ENCODE data around the gene CAB39.

Gene CAB39

DNA sequence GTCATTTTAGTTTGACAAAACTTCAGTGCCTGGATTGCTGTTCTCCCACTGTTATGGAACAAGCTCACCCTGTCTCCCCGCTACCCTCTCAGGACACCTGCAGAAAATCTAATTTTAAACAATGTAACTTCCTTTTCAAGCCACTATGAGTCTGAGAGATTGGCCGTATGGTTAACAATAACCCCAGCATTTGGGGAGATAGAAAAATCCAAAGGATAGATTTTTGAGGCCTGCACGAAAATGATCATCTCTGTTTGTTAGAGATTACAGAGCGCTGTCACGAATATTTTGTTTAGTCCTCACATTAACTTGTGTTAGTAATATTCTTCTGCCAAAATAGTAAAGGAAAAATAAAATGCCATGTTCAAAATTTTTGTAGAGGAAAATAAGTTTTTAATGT is 24.7 kb downstream of the CAB39 start:
- no peak for DNase-seq
- Histone ChIP-seq H3K36me3 (ENCODE audit: insufficient read depth, low read length) (peaks cover 20% of the 10 kb centered on the region), H4K20me1 (ENCODE audit: insufficient read depth, low read length) (peaks cover 51% of the 10 kb centered on the region)

GRCh38 chr2:230737791-230738226 is 25.2 kb downstream of the CAB39 start:
- H3K36me3 ChIP-seq (ENCODE audit: insufficient read depth, low read length) = peaks cover 20% of the 10 kb centered on the region
- no peaks in the 10 kb centered on the region for H3K4me1 ChIP-seq (ENCODE audit: insufficient read depth, low read length)
- H3K4me3 ChIP-seq (ENCODE audit: low read depth in 1 of 2, low read length in 2 of 2) = no peak overlapping the region
- H3K27ac ChIP-seq (ENCODE audit: low read length) = no peak overlapping the region
- no peak for TF ChIP-seq EZH2 (IDR thresholded peaks at IDR 0.05; ENCODE audit: borderline replicate concordance, low read depth, low read length, severe bottlenecking)
- ATAC-seq (ENCODE audit: insufficient read depth, low read depth) (no peak), DNase-seq (no peak)
- no peaks in the 10 kb centered on the region for H3K9me3 ChIP-seq (ENCODE audit: insufficient read depth, low read length, severe bottlenecking)
- H4K20me1 ChIP-seq (ENCODE audit: insufficient read depth, low read length) = peaks cover 53% of the 10 kb centered on the region
- no peak overlapping the region for H3K4me2 ChIP-seq (ENCODE audit: insufficient read depth, low read length)
- no peaks in the 10 kb centered on the region for H3K27me3 ChIP-seq (ENCODE audit: insufficient read depth, low read length, poor library complexity)
- H3K9ac ChIP-seq (ENCODE audit: low read depth, low read length) = no peak overlapping the region
- H2AFZ ChIP-seq (ENCODE audit: low read depth, low read length) = no peak overlapping the region
- H3K79me2 ChIP-seq (ENCODE audit: insufficient read depth, low read length) = peaks cover 94% of the 10 kb centered on the region

More for the DNA sequence above, 24.7 kb downstream of the CAB39 start:
- H3K4me1 ChIP-seq (ENCODE audit: insufficient read depth, low read length) = no peaks in the 10 kb centered on the region
- no peaks in the 10 kb centered on the region for H3K9me3 ChIP-seq (ENCODE audit: insufficient read depth, low read length, severe bottlenecking)
- H3K9ac ChIP-seq (ENCODE audit: low read depth, low read length) = no peak overlapping the region
- no peak overlapping the region for H3K4me3 ChIP-seq (ENCODE audit: low read depth in 1 of 2, low read length in 2 of 2)
- H2AFZ ChIP-seq (ENCODE audit: low read depth, low read length) = no peak overlapping the region
- H3K27ac ChIP-seq (ENCODE audit: low read length) = no peak overlapping the region
- no peak for TF ChIP-seq EZH2 (IDR thresholded peaks at IDR 0.05; ENCODE audit: borderline replicate concordance, low read depth, low read length, severe bottlenecking)
- TF ChIP-seq CTCF (IDR thresholded peaks at IDR 0.05; ENCODE audit: borderline replicate concordance, extremely low read depth, low read length, poor library complexity, severe bottlenecking) = no peak
- no peak overlapping the region for H3K4me2 ChIP-seq (ENCODE audit: insufficient read depth, low read length)
- ATAC-seq (ENCODE audit: insufficient read depth, low read depth) = no peak
- peaks cover 95% of the 10 kb centered on the region for H3K79me2 ChIP-seq (ENCODE audit: insufficient read depth, low read length)
- H3K27me3 ChIP-seq (ENCODE audit: insufficient read depth, low read length, poor library complexity) = no peaks in the 10 kb centered on the region

DNA sequence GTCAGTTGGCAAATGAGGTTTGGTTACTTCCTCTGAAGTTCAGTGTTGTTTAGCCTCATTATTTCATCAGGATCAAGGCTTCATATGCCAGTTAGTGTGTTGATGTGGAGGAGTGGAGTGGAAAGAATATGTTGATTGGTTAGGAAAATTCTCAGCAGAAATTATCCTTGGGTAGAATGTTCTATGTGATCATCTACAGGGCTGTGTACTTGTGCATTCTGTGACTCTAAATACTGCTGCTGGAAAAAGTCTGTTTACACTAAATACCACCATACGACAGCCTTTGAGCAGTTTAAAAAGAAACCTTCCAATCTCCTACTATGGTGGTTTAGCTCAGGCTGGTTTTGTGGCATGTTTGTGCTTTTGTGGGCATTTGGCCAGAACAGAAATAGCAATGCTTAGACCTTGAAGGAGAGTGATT is 25.8 kb downstream of the CAB39 start:
- no peak overlapping the region for H2AFZ ChIP-seq (ENCODE audit: low read depth, low read length)
- DNase-seq (no peak), ATAC-seq (ENCODE audit: insufficient read depth, low read depth) (no peak; the same call in 2 of the 3 replicates)
- no peak overlapping the region for H3K4me3 ChIP-seq (ENCODE audit: low read depth in 1 of 2, low read length in 2 of 2)
- H3K79me2 ChIP-seq (ENCODE audit: insufficient read depth, low read length) = peaks cover 93% of the 10 kb centered on the region
- H3K9ac ChIP-seq (ENCODE audit: low read depth, low read length) = no peak overlapping the region
- no peak overlapping the region for H3K4me2 ChIP-seq (ENCODE audit: insufficient read depth, low read length)
- H3K9me3 ChIP-seq (ENCODE audit: insufficient read depth, low read length, severe bottlenecking) = no peaks in the 10 kb centered on the region
- H3K27me3 ChIP-seq (ENCODE audit: insufficient read depth, low read length, poor library complexity) = no peaks in the 10 kb centered on the region
- peaks cover 20% of the 10 kb centered on the region for H3K36me3 ChIP-seq (ENCODE audit: insufficient read depth, low read length)
- H4K20me1 ChIP-seq (ENCODE audit: insufficient read depth, low read length) = peaks cover 50% of the 10 kb centered on the region
- no peak for TF ChIP-seq CTCF (IDR thresholded peaks at IDR 0.05; ENCODE audit: borderline replicate concordance, extremely low read depth, low read length, poor library complexity, severe bottlenecking)
- TF ChIP-seq EZH2 (IDR thresholded peaks at IDR 0.05; ENCODE audit: borderline replicate concordance, low read depth, low read length, severe bottlenecking) = no peak
- no peaks in the 10 kb centered on the region for H3K4me1 ChIP-seq (ENCODE audit: insufficient read depth, low read length)
- no peak overlapping the region for H3K27ac ChIP-seq (ENCODE audit: low read length)

- no peaks in the 10 kb centered on the region for H3K9me3 ChIP-seq (ENCODE audit: insufficient read depth, low read length, severe bottlenecking)
- no peak overlapping the region for H3K4me2 ChIP-seq (ENCODE audit: insufficient read depth, low read length)
- H3K4me3 ChIP-seq (ENCODE audit: low read depth in 1 of 2, low read length in 2 of 2) = no peak overlapping the region
- ATAC-seq (ENCODE audit: insufficient read depth, low read depth) (no peak), DNase-seq (no peak)
- no peak overlapping the region for H2AFZ ChIP-seq (ENCODE audit: low read depth, low read length)
- TF ChIP-seq CTCF (IDR thresholded peaks at IDR 0.05; ENCODE audit: borderline replicate concordance, extremely low read depth, low read length, poor library complexity, severe bottlenecking) = no peak
- no peak for TF ChIP-seq EZH2 (IDR thresholded peaks at IDR 0.05; ENCODE audit: borderline replicate concordance, low read depth, low read length, severe bottlenecking)
- peaks cover 47% of the 10 kb centered on the region for H4K20me1 ChIP-seq (ENCODE audit: insufficient read depth, low read length)
- H3K27me3 ChIP-seq (ENCODE audit: insufficient read depth, low read length, poor library complexity) = no peaks in the 10 kb centered on the region
- H3K79me2 ChIP-seq (ENCODE audit: insufficient read depth, low read length) = peaks cover 88% of the 10 kb centered on the region
- no peak overlapping the region for H3K9ac ChIP-seq (ENCODE audit: low read depth, low read length)
- no peak overlapping the region for H3K27ac ChIP-seq (ENCODE audit: low read length)
- H3K4me1 ChIP-seq (ENCODE audit: insufficient read depth, low read length) = no peaks in the 10 kb centered on the region
- H3K36me3 ChIP-seq (ENCODE audit: insufficient read depth, low read length) = peaks cover 21% of the 10 kb centered on the region
Measured at GRCh38 chr2:230738924-230739323, 26.3 kb downstream of the CAB39 start.
